ENCODE data around the gene LTB4R.

The LTB4R gene

DNA sequence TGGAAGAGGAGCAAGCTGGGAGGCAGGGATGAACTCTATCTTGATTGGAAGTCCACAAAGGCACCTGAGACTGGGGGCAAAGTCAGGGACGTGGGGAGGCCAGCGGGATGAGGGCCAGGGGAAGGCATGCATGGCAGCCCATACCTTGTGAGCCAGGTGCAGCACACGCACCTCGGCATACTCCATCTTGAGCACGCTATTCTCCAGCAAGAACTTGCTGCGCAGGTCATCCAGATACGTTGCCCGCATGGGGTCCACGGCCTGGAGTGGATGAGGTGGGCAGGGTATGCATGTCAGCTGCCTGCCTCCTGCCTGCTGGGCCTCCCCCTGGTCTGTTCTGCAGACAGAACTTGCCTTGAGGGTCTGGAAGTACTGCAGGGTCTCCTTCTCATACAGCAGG, 43.8 kb upstream of the LTB4R start:
- no peak overlapping the region for H3K4me3 ChIP-seq (ENCODE audit: low read depth, low read length)
- TF ChIP-seq CTCF (IDR thresholded peaks at IDR 0.05; ENCODE audit: borderline replicate concordance, insufficient read depth, low read depth, low read length): no peak

DNA sequence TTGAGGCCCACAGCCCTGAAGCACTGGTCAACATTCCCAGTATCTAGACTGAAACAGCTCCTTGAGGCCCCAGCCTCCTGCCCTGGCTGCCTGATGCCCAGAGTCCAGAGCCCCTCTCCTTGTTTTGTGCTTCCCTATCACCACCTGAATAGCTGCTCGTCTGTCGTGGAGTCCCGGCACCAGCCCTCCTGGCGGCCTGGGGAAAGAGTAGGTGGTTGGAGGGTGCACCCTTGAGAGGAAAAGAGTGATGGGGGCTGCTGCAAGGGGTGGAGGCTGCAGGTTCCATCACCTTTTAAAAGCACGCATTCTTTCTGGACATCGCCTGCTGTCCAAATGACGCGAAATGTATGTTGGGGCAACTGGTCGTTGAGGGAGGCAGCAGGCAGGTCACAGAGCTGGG, 43.1 kb upstream of the LTB4R start:
- no peak for TF ChIP-seq CTCF (IDR thresholded peaks at IDR 0.05; ENCODE audit: borderline replicate concordance, insufficient read depth, low read depth, low read length)
- H3K4me3 ChIP-seq (ENCODE audit: low read depth, low read length): no peak overlapping the region

DNA sequence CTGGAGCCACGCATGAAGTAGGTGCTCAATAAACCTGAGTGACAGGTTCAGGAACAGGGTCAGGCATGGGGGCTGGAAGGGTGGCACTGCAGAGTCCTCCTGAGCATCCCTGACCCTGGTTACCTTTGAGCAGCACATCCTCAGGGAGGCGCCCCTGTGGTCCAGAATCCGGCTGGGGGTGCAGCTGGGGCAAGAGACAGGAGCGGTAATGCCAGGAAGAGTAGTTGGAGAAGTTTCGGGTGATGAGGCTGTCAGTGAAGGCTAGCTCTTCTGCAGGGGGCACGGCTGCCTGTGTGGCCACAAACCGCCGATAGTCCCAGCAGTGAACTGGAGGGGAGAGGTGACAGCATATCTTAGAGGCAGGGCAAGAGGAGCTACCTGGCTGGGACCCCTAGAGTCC, 41.9 kb upstream of the LTB4R start:
- H3K4me3 ChIP-seq (ENCODE audit: low read depth, low read length): no peak overlapping the region

DNA sequence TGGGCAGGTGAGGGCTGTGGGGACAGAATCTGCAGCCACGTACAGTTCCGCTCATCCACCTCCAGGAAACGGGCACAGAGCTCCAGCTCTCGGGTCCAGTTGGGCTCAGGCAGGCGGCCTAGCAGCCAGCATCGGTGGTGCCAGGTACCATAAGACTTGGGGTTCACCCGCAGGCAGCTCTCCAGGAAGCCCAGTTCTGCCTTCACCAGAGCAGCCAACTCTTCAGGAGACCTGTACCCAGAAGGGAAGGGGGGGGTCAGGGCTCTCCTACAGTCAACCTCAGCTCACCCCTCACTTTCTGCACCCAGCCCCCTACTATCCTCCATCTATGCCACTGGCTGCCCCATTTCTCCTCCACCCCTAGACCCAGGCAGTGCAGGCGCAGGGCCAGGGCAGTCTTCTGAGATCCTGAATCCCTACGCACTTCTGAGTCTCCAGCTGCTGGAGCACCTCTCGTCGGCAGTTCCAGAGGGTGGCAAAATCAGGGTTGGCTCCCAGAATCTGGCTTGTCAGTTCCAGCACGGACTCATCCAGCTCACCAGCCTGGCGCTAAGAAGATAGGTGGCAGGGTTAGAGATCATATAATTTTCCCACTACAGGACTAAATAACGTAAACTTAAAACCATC, 41.3 kb upstream of the LTB4R start:
- TF ChIP-seq CTCF (IDR thresholded peaks at IDR 0.05; ENCODE audit: borderline replicate concordance, insufficient read depth, low read depth, low read length): no peak
- no peak overlapping the region for H3K4me3 ChIP-seq (ENCODE audit: low read depth, low read length)

More for the DNA sequence above, 41.9 kb upstream of the LTB4R start:
- TF ChIP-seq CTCF (IDR thresholded peaks at IDR 0.05; ENCODE audit: borderline replicate concordance, insufficient read depth, low read depth, low read length): no peak

- no peak for TF ChIP-seq CTCF (IDR thresholded peaks at IDR 0.05; ENCODE audit: borderline replicate concordance, insufficient read depth, low read depth, low read length)
Measured at GRCh38 chr14:24270537-24271133, 40.7 kb upstream of the LTB4R start.

DNA sequence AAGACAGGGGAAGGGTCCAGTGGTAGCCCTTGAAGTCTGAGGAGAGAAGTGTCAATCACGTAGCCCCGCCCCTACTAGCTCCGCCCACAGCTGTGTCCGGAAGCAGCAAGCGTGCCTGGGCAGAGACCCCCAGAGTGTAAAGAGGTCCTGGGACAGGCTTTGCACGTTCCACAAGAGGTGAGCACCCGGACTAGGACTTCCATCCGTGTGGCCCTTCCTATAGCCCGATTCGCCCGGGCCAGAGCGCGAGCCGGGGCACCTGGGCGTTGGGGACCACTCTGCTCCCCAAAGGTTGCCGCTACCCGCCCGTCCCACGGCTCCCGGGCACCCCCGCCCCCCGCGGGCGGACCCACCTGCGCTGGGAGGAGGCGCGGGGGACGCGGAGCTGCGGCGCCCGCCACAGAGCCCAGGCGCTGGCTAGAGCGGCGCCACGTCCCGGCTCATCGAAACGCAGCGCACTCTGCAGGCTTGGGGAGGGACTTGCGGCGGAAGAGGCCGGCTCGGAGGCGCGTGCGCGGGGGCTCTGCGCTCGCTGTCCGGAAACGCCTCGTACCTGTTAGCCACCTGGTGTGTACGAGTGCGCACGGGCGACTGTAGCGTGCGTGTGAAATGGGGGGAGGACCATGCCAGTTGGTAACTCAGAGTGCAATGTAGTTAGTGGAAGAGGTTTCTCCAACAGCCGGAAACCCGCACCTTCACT, 40.0 kb upstream of the LTB4R start, which contains the start of gene RABGGTA:
Gene RABGGTA, minus strand, starts transcription at position 464 of the 700 bp plus-strand sequence. CDS start 482 bp downstream, outside the sequence.
- peak; percentile 91 for TF ChIP-seq CTCF (IDR thresholded peaks at IDR 0.05; ENCODE audit: borderline replicate concordance, insufficient read depth, low read depth, low read length)
- H3K4me3 ChIP-seq (ENCODE audit: low read depth, low read length): peak within 1 kb of the TSS; percentile 67

More at GRCh38 chr14:24270537-24271133, 40.7 kb upstream of the LTB4R start:
- peak overlapping the region; percentile 67 for H3K4me3 ChIP-seq (ENCODE audit: low read depth, low read length)

All from GM12875 (cell line).